ENCODE data around the gene WASHC2A.
"Not testable (repeated sequence)": the region's sequence is repeated elsewhere in the genome, so short reads cannot be mapped to it uniquely, and the experiment has no call there.

The WASHC2A gene

DNA sequence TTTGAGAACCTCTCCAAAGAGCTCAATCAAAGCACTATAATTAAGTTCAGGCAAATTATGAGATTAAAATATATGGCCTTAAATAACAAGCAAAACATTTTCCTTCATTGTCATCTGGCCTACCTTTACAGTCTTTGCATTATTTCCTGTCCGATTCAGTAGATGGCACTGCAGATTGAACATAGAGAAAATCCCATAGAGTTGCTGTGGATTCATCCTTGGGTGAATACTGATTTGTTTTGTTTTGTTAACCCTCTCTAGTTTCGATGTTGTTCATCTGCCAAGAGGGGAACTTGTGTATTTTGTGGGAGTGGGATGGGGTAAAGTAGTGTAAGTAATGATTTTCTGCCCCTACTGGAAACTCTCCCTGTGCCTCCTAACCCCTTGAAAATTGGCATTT is 97.3 kb downstream of the WASHC2A start:
- DNase-seq = not testable (repeated sequence)

- DNase-seq = not testable (repeated sequence)
Measured at GRCh38 chr10:50167833-50168232, 100.1 kb downstream of the WASHC2A start.

DNA sequence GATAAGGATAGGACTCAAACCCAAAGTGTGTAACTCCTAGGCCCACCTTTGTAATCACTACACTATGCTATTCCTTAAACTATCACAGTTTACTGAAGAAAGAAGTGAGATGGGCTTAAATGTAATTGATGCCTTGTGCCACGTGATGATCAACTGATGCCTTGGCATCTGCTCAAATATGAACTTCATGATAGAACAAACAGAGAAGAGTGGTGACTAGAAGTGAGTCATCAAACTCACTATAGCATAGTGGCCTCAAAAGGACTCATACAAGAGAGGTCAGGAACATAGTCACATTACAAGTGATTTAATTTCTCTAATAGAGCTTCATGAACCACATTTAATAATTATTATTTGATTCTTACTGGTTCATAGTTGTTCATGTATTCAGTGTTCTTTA is 101.8 kb downstream of the WASHC2A start:
- not testable (repeated sequence) for DNase-seq

GRCh38 chr10:50174788-50175525 is 107.2 kb downstream of the WASHC2A start:
- not testable (repeated sequence) for DNase-seq
